Activated CD4-positive, alpha-beta T cell treated with anti-CD3 and anti-CD28 coated beads, Interleukin-2, amount 50 U/mL, for 4 hours (primary cell): Measurements from ENCODE around the gene ORM2.

ENCODE experiments used
- DNase-seq, 2 experiments: peaks; one replicate each; pipeline ENCODE4 v3.0.0-alpha.2; 2020

Gene ORM2

GRCh38 chr9:114373960-114374730 is 44.5 kb downstream of the ORM2 start:
- no peak for DNase-seq

GRCh38 chr9:114374936-114375335 is 45.3 kb downstream of the ORM2 start:
- DNase-seq: no peak

GRCh38 chr9:114375386-114376175 is 45.9 kb downstream of the ORM2 start:
- DNase-seq: no peak

DNA sequence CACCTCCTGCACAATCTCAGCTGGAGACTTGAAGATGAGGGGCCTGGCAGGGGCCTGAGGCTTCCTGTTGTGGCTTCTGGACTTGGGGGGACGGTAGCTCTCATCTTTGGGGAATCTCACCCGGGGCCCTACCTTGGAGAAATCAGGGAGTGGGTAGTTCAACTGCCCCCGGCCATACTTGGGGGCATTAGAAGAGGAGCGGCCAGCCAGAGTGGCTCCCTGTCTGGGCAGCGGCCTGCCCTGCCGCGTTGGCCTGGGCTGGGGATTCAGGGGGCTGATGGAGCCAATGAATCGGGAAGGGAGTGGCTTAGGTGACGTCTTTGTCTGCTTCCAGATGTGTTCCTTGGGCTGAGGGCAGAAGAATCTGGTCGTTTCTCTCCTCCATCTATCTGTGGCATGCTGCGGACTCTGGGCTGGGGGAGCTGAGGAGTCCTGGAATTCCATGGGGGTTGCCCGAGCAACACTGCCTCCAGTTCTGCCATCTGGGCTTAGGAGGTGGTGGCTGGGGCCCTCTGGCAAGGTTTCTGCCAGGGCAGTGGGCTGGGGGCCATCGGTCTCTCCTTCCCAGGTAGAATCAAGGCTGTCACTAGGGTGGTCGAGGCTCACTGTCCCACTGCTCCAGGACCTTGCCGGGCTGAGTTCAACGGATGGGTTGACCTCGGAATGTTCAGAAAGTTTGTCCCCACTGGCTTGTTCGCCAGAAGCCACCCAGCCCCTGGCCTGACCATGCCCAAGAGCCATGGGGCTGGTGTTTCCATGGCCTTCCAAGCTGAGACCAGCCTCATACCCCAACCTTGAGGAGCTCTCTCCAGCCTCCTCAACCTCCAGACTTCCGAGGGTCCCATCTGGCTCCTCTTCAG is 47.1 kb downstream of the ORM2 start:
- no peak for DNase-seq

DNA sequence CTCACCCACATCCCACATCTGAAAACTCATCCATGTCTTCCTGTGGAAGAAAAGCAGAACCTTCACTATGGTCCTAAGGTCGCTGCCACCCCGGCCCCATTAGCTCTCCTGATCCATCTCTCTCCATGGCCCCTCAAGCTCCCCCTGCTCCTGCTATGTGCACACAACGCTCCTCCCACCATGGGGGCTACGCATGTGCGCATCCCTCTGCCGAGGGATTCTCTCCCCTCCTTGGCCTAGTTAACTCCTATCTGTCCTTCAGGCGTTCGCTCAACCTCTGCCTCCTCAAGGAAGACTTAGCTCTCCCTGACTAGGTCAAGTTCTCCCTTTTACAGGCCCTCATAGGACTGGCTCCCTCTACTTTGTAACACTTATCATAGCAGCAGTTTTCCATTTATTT is 48.3 kb downstream of the ORM2 start:
- no peak for DNase-seq

DNA sequence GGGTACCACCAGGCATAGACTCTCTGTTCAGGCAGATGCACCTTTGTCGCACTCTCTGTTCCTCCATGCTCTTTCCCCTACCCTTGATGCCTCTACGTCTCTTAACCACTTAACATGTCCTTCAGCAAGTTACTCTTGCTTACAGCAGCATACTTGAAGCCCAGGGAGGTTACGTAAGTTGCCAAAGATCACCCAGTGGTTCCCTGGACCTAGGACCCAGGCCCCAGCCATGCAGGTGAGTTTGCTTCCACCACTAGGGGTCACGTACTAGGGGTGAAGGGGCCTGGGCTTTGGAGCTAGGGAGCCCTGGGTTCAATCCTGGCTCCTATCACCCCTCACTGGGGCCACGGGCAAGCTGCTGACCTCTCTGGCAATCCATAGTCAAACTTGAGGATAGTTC is 49.2 kb downstream of the ORM2 start:
- no peak for DNase-seq
